Tibial nerve (tissue), 4 donors: Measurements from ENCODE around the gene EED.

Source experiments
- EP300 ChIP-seq, 2 donors: sonication (generic); formaldehyde crosslinking; IDR thresholded peaks; one replicate each; pipeline ENCODE4 v1.6.1; 2017; ENCODE audit warnings: antibody characterized with exemption in 2 of 2, mild to moderate bottlenecking in 1 of 2
- POLR2A ChIP-seq, 2 donors: fragments of 450-650 bp; IDR thresholded peaks; one replicate each; pipeline ENCODE4 v1.6.1; 2017; ENCODE audit warnings: antibody characterized with exemption in 2 of 2, mild to moderate bottlenecking in 2 of 2, moderate library complexity in 2 of 2
- TF ChIP-seq, protein P1 (sequence below), 5 experiments: fragments of 200-600 bp in 3 of 5; fragments of 450-650 bp in 2 of 5; sonication (generic) in 3 of 5; IDR thresholded peaks; one replicate each; pipeline ENCODE4 v1.5.1; 2016 to 2019; ENCODE audit warnings: antibody characterized with exemption in 5 of 5, mild to moderate bottlenecking in 3 of 5, moderate library complexity in 2 of 5

DNA sequence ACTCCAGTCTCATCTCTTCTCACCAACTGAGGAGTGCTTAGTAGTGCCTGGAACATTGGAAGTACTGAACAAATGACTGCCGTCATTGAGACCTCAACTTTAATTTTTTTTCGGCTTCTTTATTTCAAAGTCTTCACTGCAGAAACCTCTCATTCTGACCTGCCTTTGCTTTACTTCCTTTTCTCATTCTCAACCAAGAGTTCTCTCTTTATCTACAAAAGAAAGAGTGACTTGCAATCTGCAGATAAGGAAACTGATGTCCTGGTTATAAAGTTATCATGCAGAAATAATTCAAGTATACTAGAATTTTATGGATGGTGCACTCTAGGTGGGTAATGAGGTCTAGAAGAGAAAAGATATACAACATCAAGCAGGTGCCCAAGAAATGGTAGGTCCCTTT lies 1.2 kb upstream of the EED start:
- TF ChIP-seq, protein P1, sequence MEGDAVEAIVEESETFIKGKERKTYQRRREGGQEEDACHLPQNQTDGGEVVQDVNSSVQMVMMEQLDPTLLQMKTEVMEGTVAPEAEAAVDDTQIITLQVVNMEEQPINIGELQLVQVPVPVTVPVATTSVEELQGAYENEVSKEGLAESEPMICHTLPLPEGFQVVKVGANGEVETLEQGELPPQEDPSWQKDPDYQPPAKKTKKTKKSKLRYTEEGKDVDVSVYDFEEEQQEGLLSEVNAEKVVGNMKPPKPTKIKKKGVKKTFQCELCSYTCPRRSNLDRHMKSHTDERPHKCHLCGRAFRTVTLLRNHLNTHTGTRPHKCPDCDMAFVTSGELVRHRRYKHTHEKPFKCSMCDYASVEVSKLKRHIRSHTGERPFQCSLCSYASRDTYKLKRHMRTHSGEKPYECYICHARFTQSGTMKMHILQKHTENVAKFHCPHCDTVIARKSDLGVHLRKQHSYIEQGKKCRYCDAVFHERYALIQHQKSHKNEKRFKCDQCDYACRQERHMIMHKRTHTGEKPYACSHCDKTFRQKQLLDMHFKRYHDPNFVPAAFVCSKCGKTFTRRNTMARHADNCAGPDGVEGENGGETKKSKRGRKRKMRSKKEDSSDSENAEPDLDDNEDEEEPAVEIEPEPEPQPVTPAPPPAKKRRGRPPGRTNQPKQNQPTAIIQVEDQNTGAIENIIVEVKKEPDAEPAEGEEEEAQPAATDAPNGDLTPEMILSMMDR (IDR thresholded peaks at IDR 0.05) = no peak
- no peak for TF ChIP-seq EP300 (IDR thresholded peaks at IDR 0.05)
- no peak for TF ChIP-seq POLR2A (IDR thresholded peaks at IDR 0.05)
